HPDE6-E6E7 (cell line): ENCODE data around the gene CNTN5.

ENCODE experiments used
- DNase-seq: peaks from one replicate; pipeline ENCODE4 v3.0.0; 2011; ENCODE audit warnings: missing footprints; ENCODE audit errors: extremely low spot score

The CNTN5 gene

DNA sequence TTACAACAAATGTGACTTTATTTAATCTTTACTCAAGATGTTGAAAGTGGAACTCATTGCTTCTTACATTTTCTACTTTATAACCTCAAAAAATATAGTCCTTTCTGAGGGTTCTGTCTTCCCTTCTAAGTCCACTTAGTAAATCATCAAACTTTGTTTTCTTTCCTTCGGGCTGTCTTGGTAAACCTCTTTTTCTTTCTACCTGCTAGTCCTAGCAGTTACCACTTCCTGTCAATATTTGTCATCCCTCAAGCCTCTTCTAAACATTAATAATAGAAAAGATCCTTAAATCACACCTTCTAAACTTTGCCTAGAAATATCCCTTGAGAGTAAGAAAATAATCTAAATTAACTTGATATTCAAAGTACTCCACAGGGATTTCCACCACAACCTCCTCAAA lies 580.4 kb downstream of the CNTN5 start:
- DNase-seq = no peak

DNA sequence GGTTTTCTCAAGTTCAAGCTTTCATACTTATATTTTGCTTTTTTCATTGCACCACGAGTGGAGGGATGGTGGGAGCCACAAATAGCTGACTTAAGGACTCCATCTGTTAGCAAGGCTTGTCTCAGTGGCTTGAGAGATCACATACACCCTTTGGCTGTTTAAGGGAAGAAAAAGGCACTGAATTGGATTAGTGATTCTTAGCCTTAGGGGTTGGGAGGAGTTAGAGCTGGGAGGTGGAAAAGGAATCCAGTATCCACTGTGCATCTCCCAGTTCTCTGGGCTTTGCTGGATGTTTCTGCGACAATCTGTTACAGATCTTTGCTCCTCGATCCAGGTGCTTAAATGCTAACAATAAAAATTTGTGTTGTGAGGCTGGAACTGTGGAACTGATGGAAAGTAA lies 593.6 kb downstream of the CNTN5 start:
- no peak for DNase-seq

DNA sequence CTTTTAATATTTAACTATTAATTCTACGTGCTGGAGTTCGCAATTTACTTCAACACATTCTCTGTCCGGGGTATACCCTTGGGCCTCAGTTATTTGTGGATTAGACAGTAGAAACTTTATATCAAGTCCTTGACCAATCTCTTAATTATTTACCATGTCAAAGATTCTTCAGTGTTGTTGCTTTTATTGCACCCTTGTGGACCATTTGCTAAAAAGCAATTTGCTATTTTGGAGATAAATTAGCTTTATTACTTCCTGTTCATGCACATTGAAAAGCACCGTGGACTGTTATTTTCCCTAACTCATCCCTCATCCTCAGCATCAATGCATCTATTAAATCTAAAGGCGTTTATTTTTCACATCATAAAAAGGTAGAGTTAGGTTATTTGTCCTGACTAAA lies 609.9 kb downstream of the CNTN5 start:
- DNase-seq = no peak

DNA sequence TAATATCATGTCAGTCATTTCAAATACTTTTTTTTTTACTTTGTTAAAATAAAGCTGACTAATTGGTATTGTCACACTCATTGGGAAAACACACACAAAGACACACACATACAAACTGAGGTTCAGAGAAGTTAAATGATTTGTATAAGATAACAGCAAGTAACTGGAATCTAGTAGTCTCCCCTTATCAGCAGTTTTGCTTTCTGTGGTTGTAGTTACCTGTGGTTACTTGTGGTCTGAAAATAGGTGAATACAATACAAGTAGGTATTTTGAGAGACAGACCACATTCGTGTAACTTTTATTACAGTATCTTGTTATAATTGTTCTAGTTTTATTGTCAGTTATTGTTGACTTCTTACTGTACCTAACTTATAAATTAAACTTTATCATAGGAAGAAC lies 610.9 kb downstream of the CNTN5 start:
- DNase-seq = no peak

DNA sequence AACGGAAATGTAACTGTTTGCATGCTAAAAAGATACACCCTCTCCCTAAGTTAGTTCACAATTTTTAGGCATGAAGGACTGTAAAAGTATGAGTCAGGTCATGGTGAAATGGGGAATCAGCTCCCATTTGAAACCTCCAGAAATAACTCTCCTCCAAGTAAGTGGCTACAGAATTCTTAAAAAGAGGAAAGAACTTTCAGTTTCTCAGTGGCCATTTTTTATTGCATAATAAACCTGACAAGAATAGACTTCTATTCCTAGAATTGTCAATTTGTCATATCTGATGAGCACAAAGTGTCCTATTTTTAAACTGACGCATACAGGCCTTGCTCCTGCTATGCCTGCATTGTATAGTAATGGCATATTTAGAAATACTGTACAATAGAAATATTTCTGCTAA lies 612.2 kb downstream of the CNTN5 start:
- no peak for DNase-seq

DNA sequence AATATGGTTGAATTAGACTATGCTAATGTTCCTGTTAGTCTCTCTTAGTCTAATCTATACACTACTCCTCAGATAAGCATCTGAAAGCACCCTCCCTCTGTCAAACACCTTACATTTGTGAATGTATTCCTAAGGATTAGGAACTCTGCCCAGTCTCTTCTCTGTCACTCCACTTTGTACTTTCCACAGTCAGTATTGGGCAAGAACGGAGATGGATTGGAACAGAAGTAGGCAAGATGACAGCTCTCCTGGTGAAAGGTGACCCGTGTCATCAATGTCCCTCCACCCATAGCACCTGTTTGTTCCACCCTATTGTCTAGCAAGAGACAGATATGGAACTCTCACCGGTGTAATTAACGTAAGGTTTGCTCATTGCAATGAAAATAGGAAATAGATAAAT lies 613.8 kb downstream of the CNTN5 start:
- no peak for DNase-seq

DNA sequence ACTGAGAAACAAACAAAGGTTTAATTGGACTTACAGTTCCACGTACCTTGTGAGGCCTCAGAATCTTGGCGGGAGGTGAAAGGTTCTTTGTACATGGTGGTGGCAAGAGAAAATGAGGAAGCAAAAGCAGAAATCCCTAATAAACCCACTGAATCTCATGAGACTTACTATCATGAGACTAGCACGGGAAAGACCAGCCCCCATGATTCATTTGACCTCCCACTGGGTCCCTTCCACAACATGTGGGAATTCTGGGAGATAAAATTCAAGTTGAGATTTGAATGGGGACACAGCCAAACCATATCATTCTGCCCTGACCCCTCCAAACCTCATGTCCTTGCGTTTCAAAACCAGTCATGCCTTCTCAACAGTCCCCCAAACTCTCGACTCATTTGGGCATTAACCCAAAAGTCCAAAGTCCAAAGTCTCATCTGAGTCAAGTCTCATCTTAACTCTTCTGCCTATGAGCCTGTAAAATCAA lies 617.4 kb downstream of the CNTN5 start:
- no peak for DNase-seq

DNA sequence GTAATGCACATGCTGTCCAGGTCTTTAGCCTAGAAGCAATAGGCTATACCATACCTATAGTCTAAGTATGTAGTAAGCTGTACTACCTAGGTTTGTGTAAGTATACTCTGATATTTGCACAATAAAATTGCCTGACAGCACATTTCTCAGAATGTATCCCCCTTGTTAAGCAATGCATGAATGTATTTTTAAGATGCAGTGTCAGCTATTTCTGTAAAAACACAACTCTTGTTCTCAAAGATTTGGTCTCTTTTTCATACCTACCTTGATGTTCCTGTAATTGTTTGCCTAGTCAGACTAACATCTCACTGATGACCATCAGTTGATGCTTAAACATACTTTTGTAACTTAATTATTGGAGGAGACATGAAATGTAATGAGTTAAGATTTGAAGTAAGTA lies 619.9 kb downstream of the CNTN5 start:
- DNase-seq = no peak

DNA sequence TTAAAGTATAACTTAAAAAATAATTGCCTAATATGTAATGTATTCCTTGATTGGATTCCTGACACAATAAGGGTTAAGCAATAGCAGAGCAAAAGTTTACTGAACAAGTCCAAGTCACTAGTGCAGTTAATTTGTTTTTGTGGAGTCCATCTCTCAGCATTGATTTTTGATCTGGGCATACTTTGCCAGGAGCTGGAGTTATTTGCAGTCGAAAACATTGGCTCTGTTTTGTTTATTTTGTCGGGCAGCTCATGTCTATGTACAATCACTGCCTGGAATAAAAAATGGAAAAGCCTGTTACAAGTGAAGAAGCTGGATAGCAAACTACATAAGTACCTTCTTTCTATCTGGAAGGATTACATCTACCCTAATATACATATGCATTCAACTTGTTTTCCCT lies 625.2 kb downstream of the CNTN5 start:
- DNase-seq = no peak

DNA sequence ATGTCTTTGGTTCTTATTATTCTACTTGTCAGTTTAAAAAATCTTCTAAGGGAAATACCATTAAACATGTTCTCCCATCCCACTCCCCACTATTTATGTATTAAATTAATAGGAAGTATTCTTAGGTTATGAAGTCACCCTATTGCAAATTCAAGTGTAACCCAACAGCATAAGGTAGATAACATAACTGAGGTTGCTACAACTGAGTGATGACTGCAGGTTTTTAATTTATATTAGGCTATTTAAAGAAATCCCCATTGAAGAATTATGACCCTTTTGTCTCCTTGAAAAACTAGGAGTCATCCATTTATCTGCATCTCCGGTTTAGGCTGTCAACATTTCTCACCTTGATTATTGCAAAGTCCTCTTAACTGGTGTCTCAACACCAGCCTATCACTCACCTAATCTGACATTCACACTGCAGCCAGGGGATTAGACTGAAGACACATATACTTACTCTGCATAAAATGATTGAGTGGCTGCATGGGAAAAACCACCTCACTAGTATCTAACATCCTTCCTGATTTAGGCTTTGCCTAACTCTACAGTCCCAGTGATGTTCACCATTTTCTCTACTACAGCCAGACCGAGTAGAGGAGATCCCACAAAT lies 649.4 kb downstream of the CNTN5 start:
- DNase-seq = no peak

DNA sequence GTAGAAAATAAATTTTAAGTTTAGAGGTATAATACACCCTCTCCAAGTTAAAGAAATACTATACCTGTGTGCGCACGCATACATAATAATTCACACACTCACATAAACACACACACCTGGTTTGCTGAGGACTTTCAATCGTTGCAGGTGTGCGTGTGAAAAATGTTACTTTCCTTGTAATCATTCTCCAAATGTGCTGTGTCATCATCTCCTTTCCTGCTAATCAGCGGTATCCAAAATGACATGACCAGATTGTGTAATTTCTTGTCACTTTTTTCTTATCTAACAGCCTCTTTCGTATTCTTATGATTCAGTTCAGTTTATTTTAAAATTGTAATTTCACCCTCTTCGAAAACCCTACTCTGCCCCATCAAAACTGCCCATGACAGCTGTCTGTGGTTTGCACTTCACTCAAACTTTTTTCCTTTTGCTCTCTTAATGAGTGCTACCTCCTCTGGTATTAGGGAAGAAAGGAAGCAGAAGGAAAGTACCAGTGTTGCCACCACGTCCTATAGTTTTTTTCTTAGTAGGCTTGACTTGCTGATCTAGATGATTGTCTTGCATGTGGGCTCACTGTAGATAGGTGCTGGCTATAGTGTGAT lies 651.2 kb downstream of the CNTN5 start:
- DNase-seq = no peak

DNA sequence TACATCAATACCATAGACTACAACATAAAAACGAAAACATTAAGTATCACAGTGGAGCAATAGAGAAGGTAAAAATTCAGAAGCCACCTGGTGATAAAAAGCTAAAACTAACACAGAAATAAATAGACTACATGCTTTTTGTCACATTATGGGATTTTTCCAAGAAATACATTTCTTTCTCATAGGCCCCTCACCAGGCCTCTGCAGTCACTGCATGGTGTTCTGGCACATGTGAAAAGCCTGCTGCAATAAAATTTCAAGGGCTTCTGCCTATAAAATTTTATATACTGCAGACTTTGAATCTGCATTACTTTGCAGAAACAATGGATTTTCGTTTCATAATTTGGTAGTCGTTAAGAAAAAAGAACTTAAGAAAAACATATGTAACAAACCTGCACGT lies 655.5 kb downstream of the CNTN5 start:
- no peak for DNase-seq

DNA sequence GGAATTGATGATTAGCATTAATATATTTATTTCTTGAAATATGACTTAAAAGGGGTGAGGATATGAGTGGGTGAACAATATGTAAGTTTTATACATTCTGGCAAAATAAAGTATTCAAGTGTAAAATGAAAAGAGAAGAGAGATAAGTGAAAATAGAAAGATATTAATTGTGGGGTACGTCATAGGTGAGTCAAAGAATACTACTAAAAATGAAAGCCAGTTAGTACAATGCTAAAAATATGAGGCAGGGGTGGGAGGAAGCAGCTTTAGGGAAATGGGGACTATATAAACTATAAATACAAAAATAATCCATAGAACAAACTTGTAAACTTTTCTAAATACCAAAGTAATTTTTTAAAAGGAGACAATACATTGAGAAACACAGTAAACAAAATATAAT lies 661.4 kb downstream of the CNTN5 start:
- DNase-seq = no peak

DNA sequence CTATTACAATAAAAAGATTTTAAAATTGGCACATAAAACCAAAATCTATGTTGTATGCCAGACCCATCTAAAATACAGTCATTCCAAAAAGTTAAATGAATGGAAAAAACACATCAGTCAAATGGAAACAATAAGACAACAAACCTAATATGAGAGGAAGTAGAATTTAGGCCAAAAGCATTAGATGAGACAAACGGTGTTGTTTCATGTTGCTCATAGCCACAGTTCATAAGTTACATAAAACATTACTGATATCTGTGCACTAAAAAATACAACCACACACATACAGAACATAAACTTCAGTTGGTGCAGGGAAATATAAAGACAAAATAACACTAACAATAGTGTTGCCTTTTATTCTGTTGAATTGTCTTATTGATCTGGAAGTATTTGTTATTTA lies 661.9 kb downstream of the CNTN5 start:
- DNase-seq = no peak

DNA sequence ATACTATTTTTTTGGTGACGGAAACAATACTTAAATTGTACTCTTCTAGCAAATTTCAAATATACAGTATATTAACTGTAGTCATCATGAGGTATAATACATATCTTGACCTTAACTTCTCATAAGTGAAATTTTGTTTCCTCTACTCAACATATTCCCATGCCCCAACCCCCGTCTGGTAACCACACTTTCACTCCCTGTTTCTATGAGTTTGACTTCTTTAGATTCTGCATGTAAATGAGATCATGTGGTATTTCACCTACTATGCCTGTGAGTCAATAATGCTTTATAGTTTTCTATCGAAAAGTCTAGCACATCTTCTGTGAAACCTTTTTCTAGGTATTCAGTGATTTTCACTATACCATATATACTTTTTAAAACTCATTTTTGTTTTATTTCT lies 663.2 kb downstream of the CNTN5 start:
- no peak for DNase-seq

DNA sequence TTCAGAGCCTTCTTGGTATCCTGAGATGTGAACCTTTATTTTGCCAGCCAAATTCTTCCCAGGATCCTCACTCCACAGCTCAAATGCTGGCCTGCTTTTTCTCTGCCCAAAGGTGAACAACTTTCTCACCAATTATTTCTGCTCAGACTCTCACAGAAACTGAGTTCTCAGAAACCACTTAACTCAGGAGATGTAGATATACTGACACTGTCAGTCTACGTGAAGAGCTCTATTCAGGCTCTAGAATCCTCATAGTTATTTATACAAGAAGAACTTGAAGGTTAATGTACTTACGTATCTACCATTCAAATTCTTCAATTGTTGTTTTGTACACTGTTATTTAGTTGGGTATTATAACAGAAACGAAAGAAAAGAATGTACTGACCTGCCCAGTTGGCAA lies 666.1 kb downstream of the CNTN5 start:
- no peak for DNase-seq

DNA sequence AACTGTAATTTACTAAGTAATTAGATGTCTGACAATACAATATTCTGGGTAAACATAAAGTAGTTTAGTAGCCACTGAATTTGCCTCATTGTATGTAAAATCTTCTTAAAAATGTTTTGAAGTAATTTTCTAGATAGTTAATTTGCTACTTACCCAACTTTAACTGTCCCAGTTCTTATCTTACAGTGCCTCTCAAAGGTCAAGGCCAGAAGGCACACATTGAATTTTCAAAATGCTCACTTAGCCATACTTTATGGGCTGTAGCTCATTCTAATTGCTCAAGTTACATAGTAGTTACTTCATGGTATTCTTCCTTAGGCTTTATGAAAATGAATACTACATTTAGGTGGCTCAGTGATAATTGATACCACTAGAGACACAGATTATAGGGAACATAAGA lies 666.6 kb downstream of the CNTN5 start:
- DNase-seq = no peak

DNA sequence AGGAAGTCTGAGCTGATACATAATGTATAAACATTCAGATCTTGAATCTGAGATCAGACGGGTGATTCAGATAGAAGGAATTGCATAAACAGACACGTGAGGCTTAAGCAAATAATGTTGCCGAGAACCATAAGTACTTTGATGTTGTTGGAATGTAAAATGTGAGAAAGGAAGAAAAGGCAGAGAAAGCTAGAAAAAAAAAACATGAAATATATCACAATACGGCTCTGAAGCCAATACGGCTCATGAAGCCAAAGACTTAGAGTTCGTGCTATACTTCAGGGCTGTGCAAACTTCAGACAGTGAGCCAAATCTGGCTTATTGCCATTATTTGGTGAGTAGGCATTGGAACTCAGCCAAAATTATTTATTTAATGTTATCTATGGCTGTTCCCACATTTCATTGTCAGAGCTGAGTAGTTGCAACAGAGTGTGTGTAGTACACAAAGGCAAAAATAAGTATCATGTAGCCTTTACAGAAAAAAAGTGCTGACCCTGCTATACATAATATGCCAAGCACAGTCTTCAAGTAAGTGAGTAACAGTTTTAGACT lies 673.3 kb downstream of the CNTN5 start:
- peak; percentile 40 for DNase-seq

DNA sequence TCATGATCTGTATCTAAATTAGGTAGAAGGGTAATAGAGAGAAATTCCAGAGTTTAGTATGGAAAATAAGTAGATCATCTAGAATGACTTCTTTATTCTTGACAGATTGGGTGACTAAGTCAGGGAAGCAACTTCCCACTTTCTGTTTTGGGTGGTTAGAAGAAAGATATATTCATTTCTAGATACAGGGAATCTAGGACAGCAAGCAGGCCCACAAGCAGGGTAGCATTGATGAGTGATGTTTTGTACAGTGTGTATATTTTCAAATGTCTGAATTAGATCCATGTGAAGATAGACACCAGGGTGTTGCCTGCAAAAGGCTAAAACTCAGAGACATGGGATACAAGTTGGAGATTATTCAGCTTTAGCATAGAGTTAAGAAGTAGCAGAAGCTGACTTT lies 674.4 kb downstream of the CNTN5 start:
- no peak for DNase-seq

DNA sequence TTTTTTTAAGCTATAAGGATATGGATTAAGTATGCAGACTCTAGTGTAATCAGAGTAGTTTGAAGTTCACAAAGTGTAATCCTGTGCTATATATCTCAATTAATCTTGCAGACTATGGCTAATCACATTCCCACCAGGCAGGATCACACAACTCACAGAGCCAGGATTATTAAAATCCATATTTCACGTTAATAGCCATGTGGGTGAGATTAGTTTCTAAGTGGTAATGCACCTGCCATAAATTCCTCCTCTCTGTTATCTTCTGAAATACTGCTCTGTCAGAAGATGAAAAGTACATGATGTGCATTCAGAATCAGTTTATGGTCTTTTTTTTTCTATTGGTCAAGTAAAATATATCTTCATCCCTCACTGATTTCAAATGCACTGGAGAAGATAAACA lies 686.1 kb downstream of the CNTN5 start:
- no peak for DNase-seq

DNA sequence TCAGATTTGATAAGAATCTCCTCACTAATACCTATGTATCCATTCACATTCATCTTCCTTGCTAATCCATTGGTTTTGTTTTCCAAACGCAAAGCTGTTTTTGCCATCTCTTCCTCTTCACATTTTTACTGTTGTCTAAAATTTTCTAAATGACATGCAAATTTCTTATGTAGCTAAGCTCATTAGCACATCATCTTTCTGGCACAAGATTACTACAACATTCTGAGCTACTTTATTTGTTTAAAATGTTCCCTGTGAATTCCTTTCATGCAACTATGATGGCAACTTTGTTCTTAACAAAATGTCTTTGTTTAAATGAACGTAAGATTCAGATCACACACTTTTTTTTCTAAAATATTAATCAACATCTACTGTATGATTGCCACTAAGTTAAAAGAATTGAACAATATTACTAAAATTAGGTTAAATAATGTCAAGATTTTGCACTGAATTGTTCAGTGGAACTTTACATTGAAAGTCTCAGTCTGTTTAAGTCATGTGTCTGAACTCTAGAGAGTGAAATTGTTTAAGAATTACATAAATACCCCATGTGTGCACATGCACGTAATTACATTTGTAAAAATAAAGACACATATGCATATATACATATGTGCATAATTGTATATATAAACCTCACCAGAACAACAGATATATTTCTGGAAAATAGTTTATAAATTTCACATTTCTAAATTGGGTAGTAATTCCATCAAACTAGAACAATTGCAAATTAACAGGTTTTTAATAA lies 688.4 kb downstream of the CNTN5 start:
- DNase-seq = no peak

DNA sequence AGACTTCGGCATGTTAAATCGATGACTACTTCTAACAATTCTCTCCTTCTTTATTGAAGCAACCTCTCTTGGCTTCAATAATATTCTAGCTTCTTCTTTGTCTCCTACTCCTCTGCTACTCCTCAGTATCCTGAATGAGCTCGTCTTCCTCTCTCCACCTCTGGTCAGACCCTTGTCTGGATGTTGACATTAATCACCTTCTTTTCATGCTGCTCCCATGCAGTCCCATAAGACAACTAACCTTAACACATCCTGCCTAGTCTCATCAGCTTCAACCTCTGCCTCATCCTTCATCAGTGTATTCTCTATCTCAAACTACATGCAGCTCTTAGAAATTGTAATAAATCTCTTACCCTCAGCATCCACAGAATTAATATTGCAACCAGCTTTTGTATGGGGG lies 695.6 kb downstream of the CNTN5 start:
- DNase-seq = no peak

DNA sequence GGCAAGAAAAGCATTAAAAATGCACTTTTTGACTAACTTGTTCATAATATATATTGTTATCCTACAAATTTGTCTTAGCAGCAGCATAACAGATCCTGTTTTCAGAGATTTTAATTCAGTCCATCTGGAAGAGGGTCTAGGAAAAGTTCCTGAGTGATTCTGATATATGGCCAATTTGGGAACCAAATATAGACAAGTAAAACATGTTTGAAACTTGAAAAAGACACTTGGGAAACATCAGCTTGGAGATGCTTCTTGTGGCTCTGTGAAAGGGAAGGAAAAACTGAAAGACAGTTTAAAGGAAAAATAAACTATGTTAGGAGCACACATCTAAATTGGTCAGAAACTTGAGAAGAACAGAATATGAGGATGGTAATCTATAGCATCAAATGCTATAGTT lies 697.5 kb downstream of the CNTN5 start:
- no peak for DNase-seq
